Naive thymus-derived CD4-positive, alpha-beta T cell (primary cell): ENCODE results near the gene TTC38. TPM values are rescaled to one million over a fixed set of nuclear protein-coding genes. Genes with fewer than 3 reads are reported as not detected.

ENCODE experiments used
- ATAC-seq: fragments of 150-1000 bp; cut with Tn5 transposase; 2 replicates; pipeline ENCODE4 v1.10.0; 2021; ENCODE audit warnings: mild to moderate bottlenecking, moderate library complexity
- CTCF ChIA-PET: fragments of 350-600 bp; sonication (Branson Sonifier 250); formaldehyde crosslinking; loops from one replicate; lab custom pipeline; 2021; ENCODE audit warnings: antibody characterized with exemption; lab: Charles Lee
- POLR2A ChIA-PET: fragments of 350-600 bp; sonication (Branson Sonifier 250); formaldehyde crosslinking; loops from one replicate; lab custom pipeline; 2021; ENCODE audit warnings: antibody characterized with exemption, inconsistent platforms; lab: Charles Lee
- DNase-seq, 9 donors: peaks; one replicate each; pipeline versions ENCODE4 v3.0.0 to v3.0.0-alpha.2; 2020 to 2022; ENCODE audit warnings: mixed read lengths in 1 of 9
- H3K27ac ChIP-seq: one replicate; pipeline ENCODE4 v1.7.0; 2013; ENCODE audit warnings: mild to moderate bottlenecking, low read depth, low read length, moderate library complexity
- H3K27me3 ChIP-seq, 2 donors: one replicate each; pipeline ENCODE4 v1.7.0; 2013; ENCODE audit warnings: low read length in 2 of 2, mild to moderate bottlenecking in 2 of 2, moderate library complexity in 2 of 2; ENCODE audit not compliant: control insufficient read depth in 2 of 2, insufficient read depth in 2 of 2
- H3K36me3 ChIP-seq, 3 experiments: 1 replicate in 2 of 3; 2 replicates in 1 of 3; pipeline ENCODE4 v1.7.0; 2013; ENCODE audit warnings: low read length in 3 of 3, mild to moderate bottlenecking in 3 of 3, moderate library complexity in 1 of 3; ENCODE audit not compliant: insufficient read depth in 3 of 3, control insufficient read depth in 2 of 3
- H3K4me1 ChIP-seq, 2 donors: one replicate each; pipeline ENCODE4 v1.7.0; 2013; ENCODE audit warnings: low read length in 2 of 2, mild to moderate bottlenecking in 2 of 2, moderate library complexity in 1 of 2; ENCODE audit not compliant: control insufficient read depth in 2 of 2, insufficient read depth in 2 of 2
- H3K4me3 ChIP-seq: 2 replicates; pipeline ENCODE4 v1.7.0; 2013; ENCODE audit warnings: mild to moderate bottlenecking, low read length
- H3K9me3 ChIP-seq, 3 experiments: 1 replicate in 2 of 3; 2 replicates in 1 of 3; pipeline ENCODE4 v1.7.0; 2013; ENCODE audit warnings: low read length in 3 of 3; ENCODE audit not compliant: control insufficient read depth in 2 of 3
- H3K27ac Mint-ChIP-seq, 9 donors: one replicate each; pipeline ENCODE4 v1.8.0; 2020 to 2022; ENCODE audit warnings: mixed read lengths in 9 of 9, mild to moderate bottlenecking in 8 of 9, moderate library complexity in 5 of 9, inconsistent platforms in 2 of 9
- H3K27me3 Mint-ChIP-seq, 5 donors: one replicate each; pipeline ENCODE4 v1.8.0; 2021 to 2022; ENCODE audit warnings: mixed read lengths in 5 of 5, mild to moderate bottlenecking in 1 of 5
- H3K36me3 Mint-ChIP-seq, 5 donors: one replicate each; pipeline ENCODE4 v1.8.0; 2020 to 2022; ENCODE audit warnings: mixed read lengths in 5 of 5, mild to moderate bottlenecking in 3 of 5, inconsistent platforms in 1 of 5
- H3K4me1 Mint-ChIP-seq, 7 donors: one replicate each; pipeline ENCODE4 v1.8.0; 2020 to 2022; ENCODE audit warnings: mixed read lengths in 7 of 7, mild to moderate bottlenecking in 3 of 7, inconsistent platforms in 1 of 7
- H3K4me3 Mint-ChIP-seq, 10 donors: one replicate each; pipeline ENCODE4 v1.8.0; 2020 to 2022; ENCODE audit warnings: mild to moderate bottlenecking in 10 of 10, mixed read lengths in 10 of 10, moderate library complexity in 6 of 10, inconsistent platforms in 2 of 10
- H3K9me3 Mint-ChIP-seq, 11 donors: one replicate each; pipeline ENCODE4 v1.8.0; 2020 to 2022; ENCODE audit warnings: mixed read lengths in 11 of 11, mild to moderate bottlenecking in 4 of 11, inconsistent platforms in 1 of 11, moderate library complexity in 1 of 11
- intact Hi-C, 2 donors: fragments of 100-400 bp; cut with micrococcal nuclease; formaldehyde crosslinking; loops; one replicate each; pipeline ENCODE4 v1.15.1; 2023
- polyA plus RNA-seq, 2 donors: library from polyadenylated mRNA; unstranded; fragments of 300-500 nt; fragmentation: Illumina TruSeq; gene quantifications; one replicate each; pipeline ENCODE4 v1.2.3, GENCODE V29; 2021
- total RNA-seq, 6 experiments: library from RNA in 5 of 6; stranded (reverse) in 5 of 6; gene quantifications; 1 replicate in 5 of 6; 2 replicates in 1 of 6; pipeline ENCODE4 v1.2.3 and lab custom pipeline; 2021 to 2026

TTC38 gene
- total and polyA plus RNA-seq, 7 experiments from 2014 or later, result 2.9 to 26.0 (median 6.6) TPM

DNA sequence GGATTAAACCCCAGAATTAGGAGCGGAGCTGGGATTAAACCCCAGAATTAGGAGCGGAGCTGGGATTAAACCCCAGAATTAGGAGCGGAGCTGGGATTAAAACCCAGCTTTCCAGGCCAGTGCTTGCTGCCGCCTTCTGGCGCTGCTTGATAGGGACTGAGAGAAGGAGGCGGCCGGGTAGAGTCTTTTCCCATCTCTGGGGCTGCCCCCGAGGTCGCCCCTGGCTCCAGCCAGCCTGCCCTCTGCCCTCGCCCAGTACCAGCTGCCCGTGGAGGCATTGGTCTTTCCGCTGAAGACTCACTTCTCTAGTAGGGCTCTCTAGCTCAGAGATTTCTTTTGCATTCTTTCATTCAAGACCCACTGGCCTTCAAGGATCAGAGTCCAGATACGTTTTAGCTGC, 72.9 kb downstream of the TTC38 start:
- ChIA-PET CTCF (interaction anchor here (0.6 kb wide), 1 partner anchor 8 kb away, joined by 3 read pairs; no protein-coding TSS in a partner anchor), POLR2A (no interaction called here)
- H3K9me3 ChIP-seq, result no peaks in the 10 kb centered on the region
- Mint-ChIP-seq H3K36me3 (peaks cover 18 to 58% (median 22%) of the 10 kb centered on the region in 5 donors), H3K27ac (no peak overlapping the region), H3K4me1 (peaks cover 26 to 51% (median 44%) of the 10 kb centered on the region in 7 donors), H3K9me3 (no peaks in the 10 kb centered on the region), H3K4me3 (no peak overlapping the region), H3K27me3 (no peaks in the 10 kb centered on the region)
- intact Hi-C loops, result no loop called here
- no peak overlapping the region for H3K4me3 ChIP-seq
- ATAC-seq, result no peak
- H3K36me3 ChIP-seq, result peaks cover 13 to 86% (median 22%) of the 10 kb centered on the region in 3 experiments
- H3K27me3 ChIP-seq, result no peaks in the 10 kb centered on the region
- no peak for DNase-seq
- peaks cover 7 to 9% of the 10 kb centered on the region in 2 donors for H3K4me1 ChIP-seq
- H3K27ac ChIP-seq, result no peak overlapping the region

Other genes starting within 250 kb of the TTC38 start
- 10 to 100 TPM; 13.7 to 21.6 (median 18.5) TPM for gene PPARA, start 117.5 kb upstream of the TTC38 start, total RNA-seq
- 1 to 10 TPM; 3.7 to 5.1 TPM for gene PPARA, start 117.5 kb upstream of the TTC38 start, polyA plus RNA-seq
- gene CDPF1, start 17.7 kb upstream of the TTC38 start, total RNA-seq, result 10 to 100 TPM in 3 of 5 experiments, 1 to 10 TPM in 2; 4.2 to 13.8 (median 11.7) TPM
- gene CDPF1, start 17.7 kb upstream of the TTC38 start, polyA plus RNA-seq, result 10 to 100 TPM; 17.8 TPM
- gene PKDREJ, start 4.7 kb upstream of the TTC38 start, total RNA-seq, result not detected
- not detected for gene PKDREJ, start 4.7 kb upstream of the TTC38 start, polyA plus RNA-seq
- gene GTSE1, start 28.9 kb downstream of the TTC38 start, total RNA-seq, result 10 to 100 TPM in 1 of 5 experiments, under 1 TPM in 2, not detected in 2; 0.30 to 55.5 (median 0.61) TPM
- not detected for gene GTSE1, start 28.9 kb downstream of the TTC38 start, polyA plus RNA-seq
- 10 to 100 TPM; 56.9 to 92.1 (median 70.3) TPM for gene TRMU, start 67.7 kb downstream of the TTC38 start, total RNA-seq
- gene TRMU, start 67.7 kb downstream of the TTC38 start, polyA plus RNA-seq, result 10 to 100 TPM; 17.9 to 21.1 TPM